HG02970 (cell line): Measurements from ENCODE around the gene KATNAL1.

ENCODE experiments used
- ATAC-seq: cut with Tn5 transposase; IDR thresholded peaks from one replicate; pipeline ENCODE4 v1.9.1; 2021; ENCODE audit warnings: mild to moderate bottlenecking, moderate library complexity, moderate number of reproducible peaks; ENCODE audit not compliant: unreplicated experiment, low FRiP score

KATNAL1 gene

DNA sequence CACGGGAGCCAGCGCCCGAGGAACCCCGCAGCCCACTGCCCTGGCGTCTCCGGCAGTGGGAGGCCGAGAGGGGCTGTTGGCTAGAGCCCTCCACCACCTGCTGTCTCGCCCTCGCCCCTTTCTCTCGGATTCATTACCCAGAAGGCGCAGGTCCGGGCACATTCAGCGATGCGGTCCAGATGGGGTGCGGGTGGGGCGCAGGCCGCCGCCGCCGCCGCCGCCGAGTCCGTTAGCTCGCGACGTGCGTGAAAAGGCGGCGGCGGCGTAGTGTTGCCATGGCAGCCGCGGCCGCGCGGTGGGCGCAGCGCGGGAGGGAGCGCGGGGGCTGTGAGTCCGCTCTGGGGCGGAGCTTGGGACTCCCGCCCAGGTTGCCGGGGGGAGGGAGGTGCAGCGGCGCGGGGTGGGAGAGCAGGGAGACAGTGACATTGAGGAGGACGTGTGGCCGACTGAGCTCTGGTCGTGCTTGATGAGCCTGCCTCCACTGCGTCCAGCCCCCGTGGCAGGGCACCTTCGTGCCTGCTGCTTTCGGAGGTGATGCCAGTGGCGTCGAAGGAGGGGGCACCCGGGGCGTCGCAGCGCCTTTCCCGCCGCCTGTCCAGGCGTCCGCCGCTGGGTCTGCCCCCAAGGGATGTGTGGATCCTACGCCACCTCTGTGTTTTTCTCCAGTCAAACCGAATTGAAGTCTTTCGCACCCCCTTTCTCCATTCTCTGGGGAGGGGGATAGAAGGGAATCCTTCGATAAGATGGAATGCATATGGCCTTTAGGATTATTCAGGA is at the start of gene KATNAL1:
Gene KATNAL1 (minus strand): TSS at position 358 of the 777 bp plus-strand sequence. CDS start 23,774 bp downstream, outside the sequence.
- ATAC-seq, result peak; percentile 54

DNA sequence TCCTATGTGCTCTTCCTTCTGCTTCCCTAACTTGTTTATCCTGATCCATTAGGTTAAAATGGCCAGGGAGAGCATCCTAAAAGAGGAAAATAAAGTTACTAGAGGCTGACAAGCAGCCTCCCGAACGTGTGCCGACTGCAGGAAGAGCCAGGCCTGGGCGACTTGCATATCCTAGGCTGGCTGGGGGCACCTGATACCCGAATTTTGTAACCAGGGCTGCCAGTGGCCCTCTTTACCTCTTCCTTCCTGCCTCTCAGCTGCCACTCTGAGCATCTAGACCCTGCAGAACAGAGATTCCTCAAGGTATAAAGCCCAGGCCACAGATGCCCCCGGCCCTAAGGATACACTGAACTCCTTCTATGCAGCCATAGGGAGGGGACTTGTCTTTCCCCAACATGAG is 48.5 kb upstream of the KATNAL1 start:
- no peak for ATAC-seq

DNA sequence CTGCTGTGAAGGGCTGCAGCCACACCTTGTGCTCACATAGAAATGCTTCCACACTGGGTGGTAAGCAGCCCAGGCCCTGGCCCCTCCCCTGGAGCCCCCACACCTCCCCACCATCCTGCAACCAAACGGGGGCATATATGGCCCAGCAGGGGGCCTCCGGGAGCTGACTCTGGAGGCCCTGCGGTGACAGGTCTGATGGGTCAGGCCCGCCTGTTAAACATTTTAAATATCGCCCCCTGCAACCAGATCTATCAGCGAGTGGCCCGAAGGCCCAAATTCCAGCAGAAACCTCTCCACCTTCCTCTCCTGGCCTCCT is 48.0 kb upstream of the KATNAL1 start:
- ATAC-seq, result no peak

DNA sequence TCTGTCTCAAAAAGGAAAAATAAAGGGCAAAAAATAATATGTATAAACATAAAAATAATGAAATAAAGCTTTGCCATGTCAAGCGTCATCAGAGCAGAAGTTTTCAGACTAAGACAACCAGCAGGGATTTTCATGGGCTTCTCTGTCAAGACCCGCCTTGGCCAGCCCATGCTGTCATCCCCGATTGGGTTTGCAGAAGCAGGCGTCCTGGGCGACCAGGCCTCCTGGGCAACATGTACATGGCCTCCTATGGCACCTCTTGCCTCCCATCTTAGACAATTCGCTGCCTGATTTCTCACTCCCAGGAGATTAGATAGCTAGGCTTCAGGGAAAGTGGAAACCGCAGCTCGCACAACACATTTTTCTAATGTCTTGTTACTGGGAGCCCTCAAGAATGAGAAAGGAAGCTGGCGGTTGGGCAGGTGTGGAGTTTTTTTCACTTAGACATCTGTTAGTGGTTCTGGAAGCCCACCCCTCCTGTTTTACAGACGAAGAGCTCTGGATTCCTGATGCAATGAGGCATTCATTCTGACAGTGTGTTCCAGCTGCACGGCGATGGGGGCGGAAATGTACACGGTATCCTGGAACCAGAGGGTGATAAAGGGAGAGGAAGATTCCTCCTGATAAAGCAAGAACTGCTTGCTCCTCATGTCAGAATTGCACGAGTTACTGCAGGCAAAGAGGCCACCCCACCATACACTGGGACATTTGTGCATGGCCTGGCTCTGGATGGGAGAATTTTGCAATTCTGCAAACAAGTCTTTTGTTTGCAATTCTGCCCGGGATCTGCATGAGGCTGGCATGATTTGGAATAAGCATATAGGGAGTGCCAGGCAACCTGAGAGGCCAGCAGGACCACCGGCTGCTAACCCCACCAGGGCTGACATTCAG is 47.4 kb upstream of the KATNAL1 start:
- no peak for ATAC-seq

DNA sequence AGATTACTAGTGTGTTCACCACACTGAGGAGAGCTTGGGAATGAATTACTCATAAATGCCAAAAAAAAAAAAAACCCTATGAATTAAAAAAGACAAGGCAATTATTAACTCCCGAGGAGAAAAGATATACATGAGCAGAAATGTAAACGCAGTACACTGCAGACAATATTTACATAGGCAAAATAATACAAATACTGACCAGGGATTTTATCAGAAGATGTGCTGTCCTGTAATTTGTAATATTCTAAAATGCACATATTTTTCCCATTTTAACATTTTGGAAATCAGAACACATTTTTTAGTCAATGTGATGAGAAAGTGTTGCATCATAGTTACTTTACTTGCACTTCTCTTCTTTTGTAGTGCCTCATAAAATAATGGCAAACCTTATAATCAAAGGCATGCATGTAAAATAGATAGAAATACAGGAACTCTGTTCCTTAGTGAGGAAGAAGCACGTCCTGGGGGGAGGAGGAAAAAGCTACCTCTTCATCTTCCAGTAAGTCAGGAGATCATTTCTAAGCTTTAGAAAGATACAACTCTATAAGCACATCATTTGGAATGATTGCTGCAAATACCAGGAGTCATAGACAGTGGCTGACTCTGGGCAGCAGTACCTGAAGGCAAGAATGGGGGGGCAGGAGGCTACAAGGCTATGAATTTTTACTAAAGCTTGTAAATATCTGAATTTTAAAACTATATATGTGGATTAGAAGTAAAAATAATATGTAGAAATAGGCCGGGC is 46.3 kb upstream of the KATNAL1 start:
- ATAC-seq, result no peak

DNA sequence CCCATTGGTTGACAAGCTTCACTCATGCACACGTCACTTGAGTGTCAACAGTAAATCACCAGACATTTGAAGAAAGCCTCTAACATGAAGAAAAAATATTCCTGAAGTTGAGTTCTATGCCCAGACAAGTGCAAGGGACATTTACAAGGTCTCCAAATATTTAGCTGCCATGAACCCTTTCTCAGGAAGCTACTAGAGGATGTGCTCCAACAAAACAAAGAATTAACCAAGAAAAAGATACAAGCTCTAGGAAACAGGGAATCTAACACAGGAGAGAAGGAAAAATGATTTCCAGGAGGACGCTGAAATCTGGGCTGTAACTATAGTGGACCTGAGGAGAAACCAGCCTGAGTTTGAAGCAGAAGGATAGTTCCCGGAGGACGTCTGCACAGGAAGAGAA is 45.7 kb upstream of the KATNAL1 start:
- no peak for ATAC-seq

DNA sequence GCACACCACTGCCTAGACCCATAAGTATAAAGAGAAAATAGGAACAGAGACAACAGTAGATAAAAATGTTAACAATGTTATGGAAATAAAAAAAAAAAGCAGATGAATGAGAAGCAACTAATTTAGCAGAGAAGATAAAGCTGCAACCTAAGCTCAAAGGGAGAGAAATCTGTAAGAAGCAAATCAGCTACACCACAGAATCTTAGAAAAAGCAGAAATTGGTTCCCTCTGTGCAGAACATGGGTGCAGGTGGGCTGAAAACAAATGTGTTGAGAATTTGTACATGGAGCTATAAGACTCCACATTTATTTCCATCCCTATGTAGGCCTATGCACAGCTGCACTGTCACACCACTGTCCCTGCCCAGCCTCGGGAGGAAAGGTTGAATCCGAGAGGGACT is 44.8 kb upstream of the KATNAL1 start:
- ATAC-seq, result no peak

DNA sequence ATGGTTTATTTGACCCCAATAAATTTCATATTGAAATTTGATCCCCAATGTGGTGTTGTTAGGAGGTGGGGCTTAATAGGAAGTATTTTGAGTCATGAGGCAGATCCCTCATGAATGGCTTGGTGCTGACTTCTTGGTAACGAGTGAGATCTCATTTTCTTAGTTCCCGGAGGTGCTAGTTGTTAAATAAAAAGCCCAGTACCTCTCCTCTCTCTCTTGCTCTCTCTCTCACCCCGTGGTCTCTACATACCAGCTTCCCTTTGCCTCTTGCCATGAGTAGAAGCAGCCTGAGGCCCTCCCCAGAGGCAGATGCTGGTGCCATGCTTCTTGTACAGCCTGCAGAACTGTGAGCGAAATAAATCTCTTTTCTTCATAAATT is 39.4 kb upstream of the KATNAL1 start:
- ATAC-seq, result no peak

DNA sequence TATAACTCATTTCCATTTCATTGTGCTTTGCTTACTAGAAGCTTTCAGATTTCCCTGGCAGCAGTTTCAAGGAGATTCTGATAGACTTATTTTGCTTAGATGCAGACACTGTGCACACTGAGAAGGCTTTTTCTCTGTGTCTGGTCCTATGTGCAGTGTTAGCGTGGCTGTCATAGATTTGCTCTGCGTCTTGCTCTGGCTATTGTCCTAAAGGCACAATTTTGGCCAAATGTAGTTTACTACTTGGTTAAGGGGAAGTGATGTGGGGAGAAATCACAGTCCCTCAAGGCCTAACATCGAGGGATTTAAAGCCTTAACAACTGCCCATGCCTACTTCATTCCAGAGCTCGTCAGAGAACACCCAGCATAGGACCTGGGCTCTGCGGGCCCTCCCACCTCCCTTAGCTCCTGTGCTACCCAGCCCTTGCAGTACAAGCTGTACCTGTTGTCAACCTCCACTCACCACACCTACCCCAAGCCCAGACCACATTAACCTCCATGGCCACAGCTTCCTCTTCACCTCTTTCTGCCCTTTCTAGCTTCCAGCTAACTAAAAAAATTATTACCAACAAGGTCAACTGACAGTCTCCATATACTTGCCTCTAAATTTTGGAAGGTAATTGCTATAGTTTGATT is 38.9 kb upstream of the KATNAL1 start:
- ATAC-seq, result no peak

DNA sequence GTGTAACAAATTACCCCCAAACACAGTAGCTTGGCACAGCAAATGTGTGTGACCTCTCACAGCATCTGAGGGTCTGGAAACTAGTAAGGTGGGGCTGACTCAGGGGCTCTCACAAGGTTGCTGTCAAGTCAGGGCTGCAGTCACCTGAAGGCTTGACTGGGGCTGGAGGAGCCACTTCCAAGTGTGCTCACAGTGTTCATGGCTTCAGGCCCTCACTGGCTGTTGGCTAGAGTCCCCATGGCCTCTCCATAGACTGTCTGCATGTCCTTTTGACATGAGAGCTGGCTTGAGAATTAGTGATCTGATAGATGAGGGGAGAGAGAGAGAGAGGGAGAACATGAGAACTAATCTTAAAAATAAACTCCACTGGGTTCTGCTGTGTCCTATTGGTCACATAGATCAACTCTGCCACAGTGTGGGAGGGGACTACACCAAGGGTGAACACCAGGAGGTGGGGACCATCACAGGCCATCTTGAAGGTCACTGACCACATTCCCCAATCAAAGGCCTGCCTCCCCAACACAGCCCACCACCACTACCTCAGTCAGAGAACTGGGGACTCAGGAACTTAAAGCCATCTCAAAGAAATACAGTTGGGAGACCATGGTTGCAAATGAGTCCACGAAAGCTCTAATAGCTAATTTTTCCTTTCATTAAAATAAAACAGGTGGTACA is 38.2 kb upstream of the KATNAL1 start:
- no peak for ATAC-seq

DNA sequence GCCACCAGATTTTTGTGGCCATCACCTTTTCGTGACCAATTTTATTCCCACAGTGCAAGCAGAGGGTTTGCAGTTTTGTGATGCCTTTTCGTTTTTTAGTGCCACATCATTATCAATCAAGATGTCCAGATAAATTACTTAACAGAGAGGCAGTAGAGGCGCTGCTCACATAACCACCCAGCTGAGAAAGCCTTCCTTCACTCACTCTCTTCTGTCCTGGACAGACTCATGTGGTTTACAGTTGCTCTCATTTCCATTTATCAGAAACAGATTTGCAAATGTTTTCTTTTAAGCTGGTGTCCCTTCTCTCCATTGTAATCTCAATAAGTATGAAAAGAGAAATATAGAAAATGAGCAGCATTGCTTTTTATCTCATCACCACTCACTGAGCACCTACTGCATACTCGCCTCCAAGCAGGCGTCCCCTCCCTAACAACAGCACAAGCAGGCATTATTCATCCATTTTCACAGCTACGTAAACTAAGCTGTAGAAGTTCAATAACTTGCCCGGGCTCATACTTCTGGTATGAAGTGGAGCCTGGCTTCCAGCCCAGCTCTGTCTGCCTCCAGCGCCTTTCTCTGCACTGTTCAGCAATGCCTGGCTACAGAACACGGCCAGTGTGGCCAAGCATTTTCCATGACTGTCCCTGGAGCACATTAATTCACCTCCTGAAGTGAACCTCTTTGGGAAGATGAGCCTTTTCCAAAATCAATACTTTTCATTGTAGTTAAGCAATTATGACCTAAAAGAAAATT is 34.6 kb upstream of the KATNAL1 start:
- ATAC-seq, result no peak

DNA sequence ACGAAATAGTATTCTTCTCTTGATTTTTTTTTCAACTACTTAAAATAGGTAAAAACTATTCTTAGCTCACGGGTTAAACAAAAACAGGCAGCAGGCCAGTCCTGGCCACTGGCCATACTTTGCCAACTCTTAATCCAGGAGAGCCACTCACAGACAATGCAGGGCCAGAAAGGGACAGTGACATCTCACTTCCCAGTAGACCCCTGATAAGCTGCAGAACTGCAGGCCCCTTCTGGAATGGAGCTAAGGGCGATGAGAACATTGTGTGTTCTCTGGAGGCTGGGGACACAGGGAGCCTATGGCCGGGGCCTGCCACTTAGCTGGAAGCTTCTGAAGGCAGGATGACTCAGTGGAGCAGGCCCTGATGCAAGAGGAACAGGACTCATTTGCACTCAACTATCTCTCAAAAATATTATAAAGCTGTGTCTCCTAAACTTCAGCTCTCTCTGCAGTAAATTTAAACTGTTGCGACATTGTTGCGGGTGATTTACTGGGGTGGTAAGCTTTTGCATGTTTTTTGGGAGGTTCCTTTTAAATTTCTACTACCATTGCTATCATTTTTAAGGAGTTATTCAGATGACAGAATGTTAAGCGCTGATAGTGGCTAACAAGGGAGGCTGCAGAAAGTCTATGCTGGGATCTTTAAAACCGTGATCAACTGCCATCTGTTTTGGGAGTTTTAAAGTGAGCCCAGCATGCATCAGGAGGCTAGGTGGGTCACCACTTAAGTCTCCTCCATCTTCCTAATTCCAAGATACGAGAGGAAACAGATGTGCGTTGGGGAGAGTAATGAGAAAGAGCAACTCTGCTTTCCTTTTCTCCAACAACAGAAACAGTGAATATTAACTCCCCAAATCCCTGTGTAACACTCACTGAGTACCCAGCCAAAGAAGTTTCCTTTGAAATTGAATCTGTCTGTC is 33.2 kb upstream of the KATNAL1 start:
- no peak for ATAC-seq

DNA sequence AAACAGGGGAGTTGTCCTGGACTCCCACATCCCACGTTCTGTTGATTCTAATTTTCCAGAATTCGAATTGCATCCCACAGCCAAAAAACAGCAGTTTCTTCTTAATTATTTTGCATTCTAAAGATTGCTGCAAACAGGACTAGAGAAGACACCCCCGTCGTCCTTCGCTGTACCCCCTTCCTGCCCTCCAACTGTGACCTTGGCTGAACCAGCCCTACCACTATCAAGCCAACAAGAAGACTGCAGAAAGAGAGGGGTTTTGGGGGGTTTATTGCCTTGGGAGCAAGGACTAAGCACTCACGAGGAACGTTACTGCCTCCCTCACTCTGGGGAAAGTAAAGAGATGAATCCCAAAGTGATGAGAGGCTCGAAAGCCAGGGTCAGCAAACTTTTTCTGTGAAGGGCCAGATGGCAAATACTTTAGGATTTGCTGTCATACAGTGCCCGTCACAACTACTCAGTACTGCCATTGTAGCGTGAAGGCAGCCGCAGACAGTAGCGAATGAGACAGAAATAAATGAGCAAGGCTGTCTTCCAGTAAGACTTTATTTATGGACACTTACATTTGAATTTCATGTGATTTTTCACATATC is 32.5 kb upstream of the KATNAL1 start:
- ATAC-seq, result no peak

DNA sequence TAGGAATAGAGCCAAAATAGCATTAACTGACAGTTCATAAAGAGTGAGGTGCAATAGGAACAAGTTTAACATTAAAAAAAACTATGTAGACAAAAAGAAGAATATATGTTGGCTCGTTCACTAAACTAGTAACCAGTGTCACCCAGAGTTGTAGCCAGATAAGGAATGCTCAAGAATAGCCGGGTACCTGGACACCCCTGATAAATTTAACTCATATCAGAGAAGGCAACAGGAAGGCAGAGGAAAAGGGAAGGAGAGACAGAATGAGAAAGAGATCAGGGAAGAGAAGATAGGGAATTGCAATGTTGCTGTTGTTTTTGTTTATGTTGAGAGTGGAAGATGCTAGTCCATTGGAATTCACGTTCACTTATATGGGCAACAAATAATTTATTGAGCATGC is 31.6 kb upstream of the KATNAL1 start:
- ATAC-seq, result no peak

DNA sequence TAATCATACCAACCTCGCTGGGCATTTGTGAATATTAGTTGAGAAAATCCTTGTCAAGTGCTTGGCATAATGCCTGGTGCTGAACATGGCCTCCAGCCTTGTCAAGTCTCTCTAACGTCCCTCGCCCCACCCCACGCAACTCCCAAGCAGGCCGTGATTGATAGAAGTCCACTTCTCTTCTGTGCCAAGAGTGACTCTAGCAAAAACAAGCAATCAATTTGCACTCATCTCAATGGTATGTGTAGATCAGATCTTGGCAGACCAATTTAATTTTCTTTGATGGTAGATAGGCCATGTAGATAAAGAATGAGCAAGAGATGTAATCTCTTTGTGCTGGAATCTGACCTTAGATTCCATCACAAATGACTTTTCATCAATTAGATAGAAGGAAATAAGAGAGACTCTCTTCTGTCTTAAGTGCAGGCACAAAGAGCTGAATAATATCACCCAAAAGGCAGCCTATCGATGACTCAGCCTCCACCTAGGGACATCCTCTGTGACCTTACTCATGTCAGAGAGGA is 31.0 kb upstream of the KATNAL1 start:
- no peak for ATAC-seq

DNA sequence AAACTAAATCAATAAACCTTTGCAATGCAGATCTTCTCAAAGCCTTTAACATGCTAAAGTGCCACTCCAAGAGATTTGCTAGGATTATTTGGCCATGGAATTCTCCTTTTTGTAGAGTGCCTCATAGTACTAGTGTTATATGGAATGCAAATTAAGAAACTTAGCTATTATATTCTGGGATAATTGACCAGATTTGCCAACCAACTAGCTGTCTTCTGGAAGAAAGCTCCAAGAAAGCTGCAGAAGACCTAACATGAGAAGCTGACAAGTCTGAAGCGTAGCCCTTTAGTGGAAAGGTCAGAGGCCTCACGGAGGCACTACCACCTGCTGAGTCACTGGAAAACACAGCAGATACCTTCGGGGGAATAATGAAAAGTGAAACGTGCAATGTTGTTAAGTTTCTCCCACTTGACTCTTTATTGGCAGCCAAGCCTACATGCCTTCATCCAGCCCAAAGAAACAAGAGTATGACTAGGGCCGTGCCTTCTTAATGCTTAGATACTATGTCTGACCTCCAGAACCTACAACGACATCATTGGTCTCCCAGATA is 29.8 kb upstream of the KATNAL1 start:
- ATAC-seq, result no peak

DNA sequence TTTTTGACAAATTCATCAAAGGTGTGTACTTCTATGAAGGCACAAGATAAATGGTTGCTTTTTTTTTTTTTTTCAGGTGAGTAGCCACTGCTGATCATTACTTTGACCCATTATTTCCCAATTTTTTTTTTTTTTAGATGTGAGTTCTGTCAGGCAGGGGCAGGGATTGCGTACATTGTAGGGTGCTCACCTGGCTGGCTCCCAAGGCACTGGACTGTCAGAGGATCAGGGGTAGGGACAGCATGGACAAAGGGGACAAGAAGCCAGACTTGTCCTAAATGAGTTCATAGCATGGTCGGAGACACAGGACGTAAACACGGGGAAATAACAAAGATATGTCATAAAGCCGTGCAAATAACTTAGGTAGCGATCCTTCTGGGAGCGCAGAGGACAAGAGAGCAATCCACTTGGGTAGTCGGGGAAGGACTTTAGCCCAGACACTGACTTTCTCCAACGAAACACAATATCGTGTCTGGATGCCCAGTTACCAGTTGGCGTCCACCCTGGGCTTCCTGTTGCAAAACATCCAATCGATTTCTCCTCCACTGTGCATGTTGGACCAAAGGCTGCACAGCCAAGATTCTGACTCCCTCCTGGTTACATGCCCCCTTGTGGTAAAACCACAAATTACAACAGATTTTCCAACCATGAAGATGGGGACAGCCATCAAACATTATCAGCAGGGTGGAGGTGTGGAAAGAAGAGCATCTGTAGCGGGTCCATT is 27.5 kb upstream of the KATNAL1 start:
- no peak for ATAC-seq
